HTERT RPE-1 (cell line): ENCODE data around the gene SLC12A2.

Experiments
- in situ Hi-C: fragments of 300-500 bp; cut with MboI; formaldehyde crosslinking; loops from 4 replicates; pipeline ENCODE4 v1.14.3; 2020; ENCODE audit warnings: low sequenced_read_pairs

Gene SLC12A2

DNA sequence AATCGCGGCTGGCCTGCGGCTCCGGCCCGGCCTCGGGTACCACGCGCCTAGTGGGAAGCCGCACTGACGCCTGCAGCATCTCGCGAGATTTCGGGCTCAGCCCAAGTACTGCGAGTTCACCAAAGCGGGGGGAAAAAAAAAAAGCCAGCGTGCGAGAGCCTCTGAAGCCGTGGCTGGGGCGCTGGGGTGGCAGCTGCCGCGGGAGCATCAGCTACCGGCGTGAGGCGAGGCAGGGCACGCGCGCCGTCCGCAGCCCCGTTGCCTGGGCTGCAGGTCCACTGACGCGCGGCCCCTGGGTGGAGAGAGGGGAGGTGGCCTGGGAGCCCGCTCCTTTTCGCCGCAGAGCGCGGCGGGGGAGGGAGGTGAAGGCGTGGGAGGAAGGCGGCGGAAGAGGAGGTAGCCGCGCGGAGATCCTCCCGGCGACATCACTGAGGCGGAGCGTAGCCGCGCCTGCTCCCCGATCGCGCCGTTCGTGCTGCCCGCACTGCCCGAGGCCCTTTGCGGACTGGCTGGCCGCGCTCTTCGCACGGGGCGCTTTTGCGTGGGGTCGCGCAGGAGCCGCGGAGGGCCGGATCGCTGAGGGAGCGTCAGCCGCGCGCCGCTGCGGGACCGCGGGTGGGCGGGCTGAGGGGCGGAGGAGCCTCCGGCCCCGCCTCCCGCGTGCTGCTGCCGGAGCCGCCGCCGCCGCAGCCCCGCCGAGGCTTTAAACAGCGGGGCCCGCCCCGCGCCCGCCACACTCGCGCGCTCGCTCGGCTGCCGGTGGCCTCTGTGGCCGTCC lies at the start of gene SLC12A2:
SLC12A2 (plus strand) TSS at position 734 of the 778 bp plus-strand sequence. CDS start 189 bp downstream, outside the sequence.
- in situ Hi-C loops: no loop called here

DNA sequence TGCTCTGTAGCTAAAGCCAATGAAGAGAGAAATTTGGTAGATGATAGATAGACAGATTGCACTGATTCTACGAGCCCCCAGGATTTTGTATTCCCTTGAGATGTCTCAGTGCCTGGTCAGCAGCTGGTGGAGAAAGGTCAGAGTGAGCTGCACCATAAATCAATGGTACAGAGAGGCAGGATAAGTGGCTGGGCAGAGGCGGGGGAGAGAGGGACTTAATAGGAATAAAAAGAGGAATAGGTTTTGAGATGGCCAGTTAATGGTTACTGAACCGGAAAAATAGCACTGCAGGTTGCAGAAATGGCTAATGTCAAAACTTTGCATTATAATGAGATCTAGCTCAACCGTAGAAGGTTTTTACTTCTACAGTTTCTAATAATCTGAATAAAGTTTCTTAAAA lies 47.9 kb upstream of the SLC12A2 start:
- in situ Hi-C loops: no loop called here

DNA sequence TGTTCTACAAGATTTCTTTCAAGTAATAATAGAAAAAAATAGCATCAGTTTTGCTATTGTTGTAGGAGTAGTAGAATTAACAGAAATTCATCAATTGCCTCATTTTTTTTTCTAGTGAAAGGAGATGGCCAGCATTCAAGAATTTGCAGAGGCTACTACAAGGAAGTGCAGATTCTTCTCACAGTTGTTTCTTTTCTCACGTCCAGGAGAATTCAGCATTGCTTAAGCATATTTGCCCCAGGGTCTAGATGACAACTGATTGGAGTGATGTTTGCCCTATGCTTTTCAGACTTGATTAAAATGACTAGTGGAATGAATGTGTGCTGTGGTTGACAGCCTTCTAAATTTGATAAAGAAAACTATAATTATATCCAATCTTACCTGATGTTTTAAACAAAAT lies 46.6 kb upstream of the SLC12A2 start:
- in situ Hi-C loops: no loop called here

DNA sequence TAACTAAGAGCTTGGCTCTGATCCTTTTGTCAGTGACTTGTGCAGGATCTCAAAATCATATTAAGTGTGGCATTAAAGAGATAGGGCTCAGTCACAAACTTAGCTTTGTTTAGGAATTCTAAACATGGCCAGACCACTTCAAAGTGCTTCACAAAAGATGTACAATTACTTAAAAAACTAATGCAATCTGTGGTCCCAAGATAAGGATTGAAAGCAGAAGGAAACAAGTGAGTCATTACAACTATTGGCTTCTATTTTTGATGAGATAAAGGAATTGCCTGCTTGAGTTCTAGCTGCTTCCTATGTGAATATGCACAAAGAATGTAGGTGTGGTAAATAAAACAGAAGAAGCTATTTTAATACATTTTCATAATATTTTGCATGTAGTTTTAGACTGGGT lies 44.9 kb upstream of the SLC12A2 start:
- in situ Hi-C loops: no loop called here

DNA sequence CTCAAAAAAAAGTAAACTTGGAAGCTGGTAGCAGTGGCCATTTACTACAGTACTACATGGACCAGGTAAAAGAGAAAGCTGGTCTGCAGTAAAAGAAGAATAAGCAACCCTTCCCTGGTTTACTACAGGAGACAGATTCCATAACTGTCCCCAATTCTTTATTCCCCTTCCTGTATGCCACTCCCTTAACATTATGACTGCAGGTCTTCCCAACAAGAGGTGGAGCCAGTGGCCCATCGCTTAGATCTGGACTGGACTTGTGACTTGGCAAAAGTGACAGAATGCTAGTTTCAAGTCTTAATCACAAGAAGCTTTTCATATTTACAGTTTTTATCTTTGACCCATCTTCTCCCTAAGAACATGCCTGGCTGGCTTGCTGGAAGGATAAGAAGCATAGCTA lies 42.6 kb upstream of the SLC12A2 start:
- in situ Hi-C loops: no loop called here

DNA sequence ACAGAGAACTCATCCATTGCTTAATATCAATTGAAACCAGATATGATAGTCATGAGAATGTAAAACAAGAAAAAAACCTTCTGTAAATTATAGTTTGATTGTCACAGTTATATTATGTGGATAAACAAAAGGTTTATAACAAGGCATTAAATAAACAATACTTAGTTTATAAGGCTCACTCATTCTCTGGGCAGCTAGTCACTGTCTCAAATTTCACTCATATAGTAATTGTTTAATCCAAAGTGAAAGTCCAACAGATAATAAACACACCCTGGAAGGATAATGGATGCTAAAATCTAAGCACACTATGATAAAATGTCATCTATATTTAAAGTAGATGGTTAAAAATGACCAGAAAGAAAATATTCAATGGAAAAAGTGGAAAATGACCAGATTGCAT lies 30.8 kb upstream of the SLC12A2 start:
- in situ Hi-C loops: no loop called here

DNA sequence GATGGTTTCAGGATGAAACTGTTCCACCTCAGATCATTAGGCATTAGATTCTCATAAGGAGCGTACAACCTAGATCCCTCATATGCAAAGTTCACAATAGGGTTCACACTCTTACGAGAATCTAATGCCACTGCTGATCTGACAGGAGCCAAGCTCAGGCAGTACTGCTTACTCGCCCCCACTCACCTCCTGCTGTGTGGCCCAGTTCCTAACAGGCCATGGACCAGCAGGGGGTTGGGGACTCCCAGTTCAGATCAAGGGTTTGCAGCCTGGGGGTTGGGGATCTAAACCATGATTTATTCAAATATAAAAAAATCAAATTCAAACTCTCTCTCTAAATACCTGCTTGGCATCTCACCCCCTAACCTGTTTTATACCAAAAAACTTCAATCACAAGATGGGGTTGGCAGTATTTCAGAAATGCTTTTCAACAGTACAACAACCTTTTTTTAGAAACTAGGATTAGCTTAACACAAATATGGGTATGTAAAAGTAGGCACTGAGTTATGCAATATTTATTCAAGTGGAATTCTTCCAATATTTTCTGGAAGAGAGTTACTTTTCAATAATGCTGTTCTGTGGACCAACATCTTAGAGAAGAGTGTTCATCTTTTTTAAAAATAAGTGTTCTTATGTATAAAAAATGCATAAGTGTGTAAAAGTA lies 30.1 kb upstream of the SLC12A2 start:
- in situ Hi-C loops: no loop called here

DNA sequence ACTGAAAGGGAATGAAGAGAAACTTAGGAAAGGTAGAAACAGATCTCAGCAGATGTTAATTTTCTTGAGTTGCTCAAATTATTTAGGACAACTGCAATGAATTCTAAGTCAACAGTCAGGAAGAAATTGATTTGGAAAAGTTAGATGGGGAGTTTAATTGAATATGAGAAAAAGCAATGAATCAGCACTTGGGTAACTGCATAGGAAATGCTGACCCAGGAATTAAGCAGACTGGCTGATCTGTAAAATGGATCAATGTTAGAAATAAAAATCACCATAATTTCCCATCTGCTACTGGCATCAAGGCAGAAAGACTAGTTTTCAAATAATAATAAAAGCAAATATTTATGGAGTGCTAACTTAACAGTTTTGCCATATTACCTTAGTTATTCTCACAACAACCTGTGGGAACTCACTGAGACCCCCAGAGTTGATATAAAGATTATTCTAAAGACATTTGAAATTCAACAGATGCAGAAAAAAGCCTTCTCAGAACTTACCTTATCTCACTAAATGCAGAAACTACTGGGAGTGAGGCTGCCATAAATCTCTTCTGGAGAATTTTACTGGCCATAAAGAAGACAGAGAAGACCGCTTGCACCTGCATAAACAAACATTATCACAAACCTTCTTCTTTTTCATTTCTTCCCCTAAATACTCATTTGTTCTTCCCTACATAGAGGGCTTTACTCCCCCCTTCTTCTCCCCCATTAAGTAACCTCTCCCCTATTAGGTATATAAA lies 22.8 kb upstream of the SLC12A2 start:
- in situ Hi-C loops: no loop called here

DNA sequence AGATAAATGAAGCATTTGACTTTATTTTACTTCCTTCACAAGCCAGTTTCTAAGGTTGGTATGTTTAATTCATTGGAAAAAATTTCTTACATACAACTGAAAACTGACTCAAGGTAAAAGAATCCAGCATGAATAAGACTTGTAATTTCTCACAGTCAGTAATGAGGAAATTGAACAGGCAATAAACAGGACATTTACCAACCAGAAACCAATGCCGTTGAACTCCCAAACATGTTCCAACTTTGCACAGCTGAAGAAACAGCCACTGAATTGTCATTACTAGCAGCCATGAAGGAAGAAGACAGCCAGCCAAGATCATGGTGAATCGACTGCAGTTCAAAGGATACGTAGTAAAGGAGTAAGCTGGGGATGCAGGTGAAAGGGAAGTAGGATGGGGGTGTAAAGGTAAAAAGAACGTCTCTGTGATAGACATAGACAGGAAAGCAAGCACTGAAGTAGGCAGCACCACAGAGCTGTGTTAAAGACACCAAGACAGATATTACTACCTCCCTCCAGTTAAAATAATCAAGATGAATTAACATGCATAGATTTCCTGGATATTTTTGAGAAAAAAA lies 21.3 kb upstream of the SLC12A2 start:
- in situ Hi-C loops: no loop called here

DNA sequence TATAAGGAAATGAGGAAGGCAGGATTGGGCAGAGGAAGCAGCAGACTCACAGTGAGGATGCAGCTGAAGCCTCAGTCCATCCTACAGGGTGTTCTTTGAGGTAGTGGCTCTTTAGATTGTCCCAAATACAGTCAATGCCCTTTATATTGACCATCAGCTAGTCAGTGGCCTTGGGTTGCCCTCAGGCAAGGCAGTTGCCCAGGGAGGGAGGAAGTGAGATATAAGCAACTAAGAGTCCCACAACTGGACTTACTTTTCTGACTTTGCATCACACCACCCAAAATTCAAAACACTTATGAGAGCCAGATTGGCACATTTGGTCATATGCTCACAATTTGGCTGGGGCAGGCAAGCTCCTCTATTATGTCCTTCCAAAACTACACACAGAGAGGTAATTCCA lies 9.4 kb upstream of the SLC12A2 start:
- in situ Hi-C loops: no loop called here

DNA sequence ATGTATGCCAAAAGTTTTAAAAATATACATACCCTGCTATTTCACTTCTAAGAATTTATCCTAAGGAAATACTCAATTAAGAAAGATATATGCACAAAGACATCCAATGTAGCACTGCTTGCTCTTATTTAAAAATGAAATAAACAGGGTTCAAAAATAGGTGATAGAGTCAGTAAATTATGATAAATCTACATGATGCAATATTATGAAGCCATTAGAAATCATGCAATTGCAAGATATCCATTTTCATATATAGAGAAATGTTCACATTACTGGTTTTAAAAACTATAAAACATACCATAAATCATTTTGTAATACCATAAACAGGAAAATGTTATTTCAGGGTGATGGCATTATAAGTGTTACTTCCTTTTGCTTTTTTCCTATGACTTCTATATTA lies 8.6 kb upstream of the SLC12A2 start:
- in situ Hi-C loops: no loop called here

DNA sequence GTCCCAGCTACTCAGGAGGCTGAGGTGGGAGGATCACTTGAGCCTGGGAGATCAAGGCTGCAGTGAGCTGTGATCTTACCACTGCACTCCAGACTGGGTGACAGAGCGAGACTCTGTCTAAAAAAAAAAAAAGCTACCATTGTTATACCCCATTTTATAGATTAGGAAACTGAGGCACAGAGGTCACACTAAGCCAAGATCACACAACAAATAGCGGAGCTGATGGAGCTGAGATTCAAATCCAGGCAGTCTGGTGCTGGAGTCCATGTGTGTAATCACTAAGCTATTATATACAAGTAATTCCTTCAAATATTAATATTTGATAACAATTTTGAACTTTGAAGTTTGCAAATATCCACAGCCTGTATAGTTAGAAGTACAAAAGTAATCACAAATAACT lies 6.0 kb upstream of the SLC12A2 start:
- in situ Hi-C loops: no loop called here

DNA sequence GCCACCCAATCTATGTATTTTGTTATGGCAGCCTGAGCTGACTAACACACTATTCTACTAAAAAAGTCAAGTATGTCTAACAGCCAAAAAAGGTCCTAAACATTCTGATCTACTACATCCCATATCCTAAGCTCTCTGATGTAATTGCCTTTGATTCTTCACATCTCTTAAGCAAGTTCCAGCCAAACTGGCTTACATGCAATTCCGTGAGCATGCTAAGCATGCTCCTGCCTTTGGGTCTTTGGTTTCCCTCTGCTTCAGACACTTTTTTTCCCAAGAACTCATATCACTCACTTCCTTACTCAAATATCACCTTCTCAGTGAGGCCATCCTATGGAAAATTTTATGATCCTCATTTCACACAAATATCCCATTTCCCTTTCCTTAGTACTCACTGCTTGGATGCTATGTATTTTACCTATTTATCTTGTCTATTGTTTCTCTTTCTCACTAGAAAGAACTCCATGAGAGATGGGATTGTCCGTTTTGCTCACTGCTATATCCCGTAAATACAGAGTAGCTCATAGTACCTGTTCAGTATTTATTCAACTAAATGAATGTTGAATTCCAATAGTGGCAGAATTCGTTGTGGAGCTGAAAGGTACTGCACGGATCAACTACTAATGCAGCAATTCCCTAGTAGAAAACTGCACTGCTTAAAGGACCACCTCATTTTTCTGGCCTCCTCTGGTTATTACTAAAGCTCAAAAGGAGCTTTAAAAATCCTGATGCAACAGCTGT lies 2.3 kb upstream of the SLC12A2 start:
- in situ Hi-C loops: no loop called here

DNA sequence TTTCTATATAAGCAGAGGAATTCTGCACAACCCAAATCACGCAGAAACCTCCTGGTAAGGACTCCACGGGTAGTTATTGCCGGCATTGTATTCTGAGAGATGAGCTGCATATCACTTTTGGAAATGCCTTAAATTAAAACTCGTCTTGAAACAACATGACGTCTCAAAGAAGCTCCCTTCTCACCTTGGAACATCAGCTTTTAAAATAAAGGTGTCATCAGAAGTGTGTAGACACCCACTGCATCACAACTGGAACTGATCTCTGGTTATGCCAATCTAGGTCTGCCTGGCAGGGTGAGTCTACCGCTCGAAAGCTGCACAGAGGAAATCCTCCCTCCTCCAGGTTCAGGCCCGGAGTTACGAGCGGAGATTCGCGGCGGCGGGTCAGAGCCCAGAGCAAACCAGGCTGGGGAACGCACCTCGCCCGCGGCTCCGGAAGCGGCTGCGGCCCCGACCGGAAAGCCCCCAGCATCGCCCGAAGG lies 974 bp upstream of the SLC12A2 start:
- in situ Hi-C loops: no loop called here

DNA sequence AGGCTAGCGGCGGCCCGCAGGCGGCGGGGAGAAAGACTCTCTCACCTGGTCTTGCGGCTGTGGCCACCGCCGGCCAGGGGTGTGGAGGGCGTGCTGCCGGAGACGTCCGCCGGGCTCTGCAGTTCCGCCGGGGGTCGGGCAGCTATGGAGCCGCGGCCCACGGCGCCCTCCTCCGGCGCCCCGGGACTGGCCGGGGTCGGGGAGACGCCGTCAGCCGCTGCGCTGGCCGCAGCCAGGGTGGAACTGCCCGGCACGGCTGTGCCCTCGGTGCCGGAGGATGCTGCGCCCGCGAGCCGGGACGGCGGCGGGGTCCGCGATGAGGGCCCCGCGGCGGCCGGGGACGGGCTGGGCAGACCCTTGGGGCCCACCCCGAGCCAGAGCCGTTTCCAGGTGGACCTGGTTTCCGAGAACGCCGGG lies 253 bp downstream of the SLC12A2 start:
- in situ Hi-C loops: no loop called here

DNA sequence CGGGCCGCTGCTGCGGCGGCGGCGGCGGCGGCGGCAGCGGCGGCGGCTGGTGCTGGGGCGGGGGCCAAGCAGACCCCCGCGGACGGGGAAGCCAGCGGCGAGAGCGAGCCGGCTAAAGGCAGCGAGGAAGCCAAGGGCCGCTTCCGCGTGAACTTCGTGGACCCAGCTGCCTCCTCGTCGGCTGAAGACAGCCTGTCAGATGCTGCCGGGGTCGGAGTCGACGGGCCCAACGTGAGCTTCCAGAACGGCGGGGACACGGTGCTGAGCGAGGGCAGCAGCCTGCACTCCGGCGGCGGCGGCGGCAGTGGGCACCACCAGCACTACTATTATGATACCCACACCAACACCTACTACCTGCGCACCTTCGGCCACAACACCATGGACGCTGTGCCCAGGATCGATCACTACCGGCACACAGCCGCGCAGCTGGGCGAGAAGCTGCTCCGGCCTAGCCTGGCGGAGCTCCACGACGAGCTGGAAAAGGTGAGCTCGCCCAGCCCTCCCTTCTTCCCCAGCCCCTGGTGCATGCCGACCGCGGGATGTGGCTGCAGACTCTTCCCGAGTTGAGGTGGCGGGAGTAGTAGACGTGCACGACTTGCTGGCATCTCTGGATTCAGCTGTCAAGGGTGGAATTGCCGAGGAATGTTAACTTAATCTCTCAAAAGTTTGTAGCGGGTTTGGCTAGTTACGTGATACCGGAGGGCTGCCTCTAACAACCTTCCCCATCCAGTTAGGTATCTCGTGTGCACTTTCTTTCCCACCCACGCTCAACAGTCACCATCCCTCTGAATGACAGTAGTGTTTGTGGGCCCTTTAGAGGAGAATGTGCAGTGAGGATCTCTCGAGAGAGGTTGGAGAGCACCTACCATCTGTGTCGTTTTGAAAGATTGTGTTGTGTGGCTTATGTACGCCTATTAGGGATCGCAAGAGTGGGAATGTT lies 932 bp downstream of the SLC12A2 start:
- in situ Hi-C loops: no loop called here

DNA sequence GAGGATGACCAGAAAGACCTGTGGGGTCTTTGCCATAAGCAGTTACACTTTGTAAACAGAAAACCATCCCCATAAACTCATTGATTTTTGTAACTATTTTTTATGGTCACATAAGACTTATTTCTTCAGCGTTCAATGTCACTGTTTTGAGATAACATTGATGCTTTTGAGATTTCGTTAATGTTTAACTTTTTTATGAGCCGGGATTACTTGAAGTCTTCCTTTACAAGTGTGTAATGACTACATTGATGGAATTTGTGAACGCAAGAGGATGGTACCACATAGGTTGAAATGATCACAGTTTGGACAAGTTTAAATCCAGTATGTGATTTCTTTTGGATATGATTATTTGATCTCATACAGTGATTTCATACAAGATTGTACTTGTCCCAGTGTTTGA lies 1.8 kb downstream of the SLC12A2 start:
- in situ Hi-C loops: no loop called here

DNA sequence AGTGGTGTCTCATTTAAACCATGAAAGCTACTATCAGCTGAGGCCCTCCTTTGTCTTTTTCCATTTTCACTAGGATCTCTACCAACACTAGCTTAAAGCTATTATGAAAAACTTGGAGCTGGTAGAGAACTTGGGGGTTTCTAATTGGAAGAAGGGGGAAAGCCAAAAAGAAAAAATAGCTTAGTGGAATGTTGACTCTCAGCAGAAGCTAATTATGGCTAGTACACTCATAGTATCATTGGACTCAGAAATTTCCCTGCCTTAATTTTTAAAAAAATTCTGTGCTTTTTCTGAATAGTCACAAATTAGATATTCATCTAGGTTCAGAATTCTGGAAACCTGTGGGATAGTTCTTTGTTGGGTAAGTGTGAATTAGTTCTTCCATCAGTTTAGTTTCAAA lies 8.0 kb downstream of the SLC12A2 start:
- in situ Hi-C loops: no loop called here

DNA sequence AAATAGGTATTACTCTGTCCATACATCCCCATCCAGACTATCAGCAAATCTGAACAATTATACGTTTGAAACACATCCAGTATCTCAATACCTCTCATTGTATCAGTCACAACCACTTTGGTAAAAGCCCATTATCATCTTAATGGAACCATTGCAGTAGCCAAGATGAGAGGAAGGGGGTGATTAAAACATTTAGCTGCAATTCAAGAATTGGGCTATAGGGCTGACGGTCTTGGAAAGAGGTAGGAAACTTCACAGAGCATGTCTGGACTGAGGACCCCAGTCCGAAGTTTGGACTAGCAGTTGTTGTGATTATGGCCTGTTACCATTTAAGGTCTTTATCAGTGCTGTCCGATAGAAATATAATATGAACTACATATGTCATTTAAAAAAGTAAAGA lies 8.6 kb downstream of the SLC12A2 start:
- in situ Hi-C loops: no loop called here

DNA sequence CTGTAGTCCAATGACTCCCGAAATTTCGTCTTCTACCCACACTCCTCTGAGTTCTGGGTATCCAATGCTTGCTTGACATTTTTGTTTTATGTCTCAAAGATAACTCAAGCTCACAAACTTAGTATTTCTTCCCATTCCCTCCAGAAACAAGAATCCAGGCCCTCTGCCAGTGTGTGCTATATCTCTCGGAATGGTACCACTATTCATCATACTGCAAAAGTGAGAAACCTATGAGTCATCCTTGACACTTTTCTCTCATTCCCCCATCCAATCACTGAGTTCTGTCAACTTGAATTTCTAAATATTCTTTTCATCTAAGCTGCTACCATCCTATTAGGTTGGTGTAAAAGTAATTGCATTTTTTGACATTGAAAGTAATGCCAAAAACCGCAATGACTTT lies 9.8 kb downstream of the SLC12A2 start:
- in situ Hi-C loops: no loop called here
